ENCODE data around the gene ANKRD17. TPM values are rescaled to one million over a fixed set of nuclear protein-coding genes. Genes with fewer than 3 reads are reported as not detected.
"Not testable (repeated sequence)": the region's sequence is repeated elsewhere in the genome, so short reads cannot be mapped to it uniquely, and the experiment has no call there.

The ANKRD17 gene
- total RNA-seq, 2 experiments from 2014 or later: 51.2 to 58.2 TPM

GRCh38 chr4:73234712-73235111, 23.9 kb downstream of the ANKRD17 start:
- CTCF ChIA-PET: interaction anchor here (1.3 kb wide), 1 partner anchor 10 kb away, joined by 3 read pairs; no protein-coding TSS in a partner anchor
- no peak for DNase-seq
- Mint-ChIP-seq H3K36me3 (ENCODE audit: low read depth) (peaks cover 64% of the 10 kb centered on the region), H3K4me1 (peaks cover 21% of the 10 kb centered on the region), H3K27ac (no peak overlapping the region), H3K9me3 (peaks cover 12% of the 10 kb centered on the region), H3K4me3 (no peak overlapping the region), H3K27me3 (no peaks in the 10 kb centered on the region)
- POLR2A ChIA-PET: no interaction called here

DNA sequence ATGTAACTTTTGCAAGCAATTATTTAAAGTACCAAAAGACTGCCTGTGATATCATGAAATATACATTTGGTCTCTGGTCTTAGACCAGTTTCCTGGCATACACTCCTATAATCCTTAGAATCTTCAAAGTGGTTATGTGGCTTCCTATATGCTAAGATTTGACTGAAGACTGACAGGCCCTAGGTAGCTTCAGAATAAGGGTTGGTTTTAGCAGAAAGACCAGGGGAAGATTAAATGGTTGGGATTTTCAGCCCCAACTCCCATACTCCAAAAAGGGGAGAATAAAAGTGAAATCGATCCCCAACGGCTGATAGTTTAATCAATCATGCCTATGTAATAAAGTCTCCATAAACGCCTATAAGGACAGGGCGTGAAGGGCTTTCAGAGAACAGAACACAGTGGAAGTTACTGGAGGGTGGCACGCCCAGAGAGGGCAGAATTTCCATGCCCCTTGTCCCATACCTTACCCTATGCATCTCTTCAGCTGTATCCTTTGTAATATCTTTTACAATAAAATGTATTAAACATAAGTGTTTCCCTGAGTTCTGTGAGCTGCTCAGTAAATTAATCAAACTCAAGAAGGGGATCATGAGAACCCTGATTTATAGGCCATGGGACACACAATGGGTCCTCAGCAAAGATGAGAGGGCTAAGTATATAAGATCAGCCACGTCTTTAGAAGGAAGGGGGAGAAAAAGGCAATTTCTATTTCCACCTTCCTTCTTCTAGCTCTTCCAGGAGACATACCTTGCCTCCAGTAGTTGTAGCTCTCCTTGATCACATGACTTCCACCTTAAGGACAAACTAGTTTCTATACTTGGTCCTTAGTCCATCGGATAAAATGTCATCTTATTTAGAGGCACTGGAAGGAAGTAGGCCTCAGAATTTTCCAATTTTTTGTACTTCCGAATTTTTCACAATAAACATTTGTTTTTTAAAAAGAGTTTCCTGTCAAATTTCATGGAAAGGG, 26.8 kb downstream of the ANKRD17 start:
- Mint-ChIP-seq H3K36me3 (ENCODE audit: low read depth) (peaks cover 55% of the 10 kb centered on the region), H3K9me3 (peaks cover 12% of the 10 kb centered on the region), H3K27me3 (no peaks in the 10 kb centered on the region), H3K4me1 (peaks cover 11% of the 10 kb centered on the region), H3K4me3 (no peak overlapping the region), H3K27ac (no peak overlapping the region)
- no peak for DNase-seq
- POLR2A ChIA-PET: no interaction called here
- CTCF ChIA-PET: interaction anchor here (0.6 to 1.7 kb wide), 3 partner anchors 9 to 25 kb away, joined by 3 to 7 read pairs (median 3); no protein-coding TSS in a partner anchor

- peaks cover 12% of the 10 kb centered on the region for H3K9me3 Mint-ChIP-seq
- DNase-seq: no peak
- POLR2A ChIA-PET: no interaction called here
- CTCF ChIA-PET: interaction anchor here (0.6 kb wide), 1 partner anchor 10 kb away, joined by 3 read pairs; no protein-coding TSS in a partner anchor
- no peak overlapping the region for H3K4me3 Mint-ChIP-seq
- no peaks in the 10 kb centered on the region for H3K27me3 Mint-ChIP-seq
- H3K4me1 Mint-ChIP-seq: peaks cover 13% of the 10 kb centered on the region
- no peak overlapping the region for H3K27ac Mint-ChIP-seq
- H3K36me3 Mint-ChIP-seq (ENCODE audit: low read depth): peaks cover 50% of the 10 kb centered on the region
Measured at GRCh38 chr4:73230865-73231517, 27.6 kb downstream of the ANKRD17 start.

GRCh38 chr4:73228800-73229199, 29.8 kb downstream of the ANKRD17 start:
- Mint-ChIP-seq H3K4me1 (peaks cover 26% of the 10 kb centered on the region), H3K36me3 (ENCODE audit: low read depth) (peaks cover 37% of the 10 kb centered on the region)
- H3K27me3 Mint-ChIP-seq, POLR2A ChIA-PET, H3K4me3 Mint-ChIP-seq, H3K27ac Mint-ChIP-seq, H3K9me3 Mint-ChIP-seq, DNase-seq, CTCF ChIA-PET: not testable (repeated sequence)

- Mint-ChIP-seq H3K36me3 (ENCODE audit: low read depth) (peaks cover 19% of the 10 kb centered on the region), H3K4me3 (no peak overlapping the region), H3K9me3 (no peaks in the 10 kb centered on the region), H3K27me3 (no peaks in the 10 kb centered on the region), H3K27ac (peak overlapping the region; percentile 79), H3K4me1 (peaks cover 24% of the 10 kb centered on the region)
- ChIA-PET CTCF (no interaction called here), POLR2A (no interaction called here)
- no peak for DNase-seq
Measured at GRCh38 chr4:73224886-73225285, 33.7 kb downstream of the ANKRD17 start.

GRCh38 chr4:73223258-73223650, 35.3 kb downstream of the ANKRD17 start:
- DNase-seq: no peak
- Mint-ChIP-seq H3K4me3 (peak overlapping the region; percentile 17), H3K27me3 (no peaks in the 10 kb centered on the region), H3K9me3 (no peaks in the 10 kb centered on the region), H3K4me1 (peaks cover 24% of the 10 kb centered on the region), H3K36me3 (ENCODE audit: low read depth) (peaks cover 11% of the 10 kb centered on the region), H3K27ac (peak overlapping the region; percentile 55)
- ChIA-PET CTCF (interaction anchor here (0.7 to 2.3 kb wide), 3 partner anchors 9 to 34 kb away, joined by 3 to 7 read pairs (median 6); no protein-coding TSS in a partner anchor), POLR2A (no interaction called here)

- Mint-ChIP-seq H3K4me3 (no peak overlapping the region), H3K27ac (no peak overlapping the region), H3K36me3 (ENCODE audit: low read depth) (peaks cover 11% of the 10 kb centered on the region), H3K27me3 (no peaks in the 10 kb centered on the region), H3K9me3 (no peaks in the 10 kb centered on the region), H3K4me1 (peaks cover 24% of the 10 kb centered on the region)
- DNase-seq: peak; percentile 78
- CTCF ChIA-PET: interaction anchor here (0.7 to 2.3 kb wide), 3 partner anchors 10 to 34 kb away, joined by 3 to 7 read pairs (median 6); no protein-coding TSS in a partner anchor
- POLR2A ChIA-PET: no interaction called here
Measured at GRCh38 chr4:73222466-73223257, 35.9 kb downstream of the ANKRD17 start.

- ChIA-PET POLR2A (no interaction called here), CTCF (interaction anchor here (2.3 kb wide), 1 partner anchor 11 kb away, joined by 7 read pairs; no protein-coding TSS in a partner anchor)
- H3K4me1 Mint-ChIP-seq: peaks cover 24% of the 10 kb centered on the region
- H3K27me3 Mint-ChIP-seq: no peaks in the 10 kb centered on the region
- no peaks in the 10 kb centered on the region for H3K9me3 Mint-ChIP-seq
- no peak for DNase-seq
- H3K4me3 Mint-ChIP-seq: peak overlapping the region; percentile 44
- peaks cover 11% of the 10 kb centered on the region for H3K36me3 Mint-ChIP-seq (ENCODE audit: low read depth)
- H3K27ac Mint-ChIP-seq: no peak overlapping the region
Measured at GRCh38 chr4:73221734-73222133, 36.9 kb downstream of the ANKRD17 start.

- H3K27me3 Mint-ChIP-seq: no peaks in the 10 kb centered on the region
- H3K27ac Mint-ChIP-seq: no peak overlapping the region
- no peak overlapping the region for H3K4me3 Mint-ChIP-seq
- POLR2A ChIA-PET: interaction anchor here (0.6 kb wide), 1 partner anchor 159 kb away, joined by 3 read pairs; no protein-coding TSS in a partner anchor
- CTCF ChIA-PET: no interaction called here
- no peaks in the 10 kb centered on the region for H3K9me3 Mint-ChIP-seq
- H3K4me1 Mint-ChIP-seq: peaks cover 22% of the 10 kb centered on the region
- DNase-seq: no peak
- H3K36me3 Mint-ChIP-seq (ENCODE audit: low read depth): peaks cover 13% of the 10 kb centered on the region
Measured at GRCh38 chr4:73220815-73221214, 37.8 kb downstream of the ANKRD17 start.

DNA sequence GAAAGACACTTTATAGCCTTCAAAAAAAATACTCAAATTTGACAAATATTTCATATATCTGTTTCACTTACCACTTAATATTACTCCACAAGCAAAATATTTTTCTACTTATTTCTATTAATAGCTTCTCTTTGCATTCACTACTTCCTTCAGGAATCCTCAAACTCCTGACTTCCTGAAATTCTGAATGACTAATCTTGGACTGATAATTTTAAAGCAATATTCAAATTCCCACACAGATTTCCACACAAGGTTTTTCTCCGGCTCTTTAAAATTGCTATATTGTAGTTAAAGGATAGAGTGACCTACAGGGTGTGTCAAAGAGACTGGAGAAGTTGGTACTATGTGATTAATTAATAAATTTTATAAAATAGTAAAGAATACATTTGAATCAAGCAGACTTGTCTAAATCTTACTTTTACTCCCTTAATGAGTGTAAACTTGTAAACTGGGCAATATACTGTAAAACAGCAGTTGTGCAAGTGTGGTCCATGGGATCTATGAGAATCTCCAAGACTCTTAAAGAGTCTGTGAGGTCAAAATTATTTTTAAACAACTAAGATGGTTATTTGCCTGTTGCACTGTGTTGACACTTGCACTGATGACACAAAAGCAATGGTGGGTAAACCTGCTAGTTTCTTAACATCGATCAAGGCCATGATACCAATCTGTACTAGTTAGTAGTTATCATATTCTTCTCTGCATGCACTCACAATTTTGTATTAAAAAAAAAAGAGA, 44.5 kb downstream of the ANKRD17 start:
- H3K4me3 Mint-ChIP-seq: no peak overlapping the region
- no peaks in the 10 kb centered on the region for H3K27me3 Mint-ChIP-seq
- ChIA-PET CTCF (interaction anchor here (1.5 kb wide), 1 partner anchor 44 kb away, joined by 5 read pairs; the partner anchor contains the start of gene ANKRD17), POLR2A (no interaction called here)
- H3K4me1 Mint-ChIP-seq: peaks cover 4% of the 10 kb centered on the region
- DNase-seq: no peak
- H3K36me3 Mint-ChIP-seq (ENCODE audit: low read depth): peaks cover 26% of the 10 kb centered on the region
- no peak overlapping the region for H3K27ac Mint-ChIP-seq
- no peaks in the 10 kb centered on the region for H3K9me3 Mint-ChIP-seq

DNA sequence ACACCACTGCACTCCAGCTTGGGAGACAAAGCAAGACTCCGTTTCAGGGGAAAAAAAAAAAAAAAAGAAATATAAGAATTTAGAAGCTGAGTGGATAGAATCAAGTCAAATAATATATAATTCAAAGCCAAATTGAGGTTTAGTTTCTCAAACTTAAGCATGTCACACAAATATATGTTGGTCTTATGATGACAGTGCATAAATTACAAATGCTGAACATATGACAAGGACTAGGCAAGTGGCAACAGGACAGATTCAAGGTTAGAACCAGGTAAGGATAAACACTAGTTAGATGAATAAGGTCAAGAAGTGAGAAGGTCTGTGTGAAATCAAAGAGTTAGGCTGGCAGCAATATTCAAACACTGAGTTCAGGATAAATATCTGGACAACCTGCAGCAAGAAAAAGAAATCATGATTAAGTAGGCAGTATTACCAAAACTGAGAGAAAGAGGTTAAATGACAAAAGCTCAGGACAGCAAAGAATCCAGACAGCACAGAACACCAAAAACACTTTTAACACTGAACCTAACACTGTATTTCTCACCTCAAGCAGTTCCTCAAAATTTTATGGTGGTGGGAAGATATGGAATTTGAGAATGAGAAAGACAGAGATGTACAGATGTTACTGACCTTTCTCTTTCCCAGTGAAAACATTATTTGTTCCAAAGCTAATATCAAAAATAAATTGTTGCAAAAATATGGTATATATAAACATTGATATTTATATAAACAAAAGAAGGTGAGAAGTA, 45.4 kb downstream of the ANKRD17 start:
- Mint-ChIP-seq H3K4me1 (peaks cover 6% of the 10 kb centered on the region), H3K9me3 (peaks cover 4% of the 10 kb centered on the region), H3K4me3 (no peak overlapping the region), H3K36me3 (ENCODE audit: low read depth) (peaks cover 30% of the 10 kb centered on the region), H3K27me3 (no peaks in the 10 kb centered on the region), H3K27ac (peak overlapping the region; percentile 33)
- ChIA-PET POLR2A (no interaction called here), CTCF (interaction anchor here (1.5 to 2.1 kb wide), 2 partner anchors 10 to 45 kb away, joined by 5 to 6 read pairs; partner anchors contain the start of gene ANKRD17)
- DNase-seq: no peak
